ENCODE data around the gene AARS2. TPM values are rescaled to one million over a fixed set of nuclear protein-coding genes. Genes with fewer than 3 reads are reported as not detected.

Gene AARS2
- total RNA-seq, 4 donors from 2014 or later = 6.9 to 12.3 (median 7.6) TPM

DNA sequence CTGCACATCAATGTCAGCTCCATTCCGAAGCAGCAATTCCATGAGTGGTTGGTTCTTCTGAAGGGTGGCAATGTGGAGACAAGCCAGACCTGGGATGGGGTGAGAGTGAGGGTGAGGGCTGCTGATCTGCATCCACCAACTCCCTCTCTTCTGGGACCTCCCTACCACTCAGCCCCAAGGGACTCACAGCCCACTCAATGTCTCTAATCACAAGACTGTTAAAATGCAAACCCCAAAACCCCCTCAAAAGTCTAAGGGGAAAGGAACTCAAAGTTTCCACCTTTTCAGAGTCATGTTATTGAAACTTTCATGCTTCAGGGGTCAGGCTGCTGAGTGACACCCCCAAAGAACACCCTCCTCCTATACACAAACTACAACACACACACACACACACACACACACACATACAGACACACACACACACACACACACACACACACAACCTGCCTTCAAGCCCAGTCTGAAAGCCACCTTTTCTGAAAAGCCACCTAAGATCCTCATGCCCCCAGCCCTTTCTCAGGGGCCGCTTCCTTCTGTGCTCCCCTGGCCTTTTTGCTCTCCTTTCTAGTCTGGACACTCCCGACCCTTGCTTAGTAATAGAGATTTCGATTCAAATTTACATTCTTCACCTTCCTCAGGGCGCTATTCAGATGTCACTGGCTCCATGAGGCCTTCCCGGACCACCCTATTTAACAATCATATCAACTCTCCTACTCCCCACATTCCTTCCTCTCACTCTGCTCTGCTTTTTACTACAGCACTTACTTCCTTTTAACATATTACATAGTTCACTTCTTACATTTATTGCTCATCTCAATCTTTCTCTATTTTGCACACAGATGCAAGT lies 52.5 kb downstream of the AARS2 start:
- DNase-seq (ENCODE audit: low spot score) (no peak), ATAC-seq (ENCODE audit: low FRiP score) (no peak)
- TF ChIP-seq CTCF (IDR thresholded peaks at IDR 0.05) = no peak

DNA sequence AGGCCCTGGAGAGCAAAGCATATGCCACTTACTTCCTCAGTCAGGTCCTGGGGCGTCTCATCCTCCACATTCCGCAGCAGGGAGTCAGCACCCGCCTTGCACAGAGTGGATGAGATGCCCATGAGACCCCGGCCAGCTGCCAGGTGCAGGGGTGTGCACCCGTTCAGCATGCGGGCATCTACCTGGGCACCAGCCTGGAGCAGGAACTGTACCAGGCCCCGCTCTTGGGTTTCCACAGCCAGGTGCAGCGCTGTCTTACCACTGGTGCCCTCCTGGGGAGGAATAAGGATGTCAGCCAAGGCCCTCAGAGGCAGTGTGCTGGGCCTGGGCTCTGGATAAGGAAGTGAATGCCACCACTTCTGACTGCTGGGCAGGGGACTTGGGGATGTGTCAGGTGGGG lies 53.1 kb downstream of the AARS2 start:
- no peak for TF ChIP-seq CTCF (IDR thresholded peaks at IDR 0.05)
- no peak for ATAC-seq (ENCODE audit: low FRiP score)
- DNase-seq (ENCODE audit: low spot score) = no peak

DNA sequence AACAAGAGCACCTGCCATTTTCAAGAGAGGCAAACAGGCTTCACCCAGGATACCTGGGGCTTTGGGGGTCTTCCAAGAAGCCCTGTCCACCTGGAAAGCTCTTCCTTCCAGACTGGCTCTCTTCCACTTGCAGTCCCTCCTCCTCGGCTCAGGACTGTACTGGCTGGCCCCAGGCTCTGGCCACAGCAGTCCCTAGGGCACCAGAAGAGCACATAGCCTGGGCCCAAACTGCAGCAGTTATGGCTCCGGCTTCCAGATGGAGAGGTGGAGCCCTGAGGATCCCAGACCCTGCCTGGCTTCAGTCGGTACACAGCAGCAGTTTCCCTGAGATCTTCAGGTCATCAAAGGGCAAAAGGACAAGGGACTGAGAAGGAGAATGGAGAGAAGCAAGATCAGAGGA lies 54.2 kb downstream of the AARS2 start:
- no peak for ATAC-seq (ENCODE audit: low FRiP score)
- no peak for TF ChIP-seq CTCF (IDR thresholded peaks at IDR 0.05)
- DNase-seq (ENCODE audit: low spot score) = no peak

DNA sequence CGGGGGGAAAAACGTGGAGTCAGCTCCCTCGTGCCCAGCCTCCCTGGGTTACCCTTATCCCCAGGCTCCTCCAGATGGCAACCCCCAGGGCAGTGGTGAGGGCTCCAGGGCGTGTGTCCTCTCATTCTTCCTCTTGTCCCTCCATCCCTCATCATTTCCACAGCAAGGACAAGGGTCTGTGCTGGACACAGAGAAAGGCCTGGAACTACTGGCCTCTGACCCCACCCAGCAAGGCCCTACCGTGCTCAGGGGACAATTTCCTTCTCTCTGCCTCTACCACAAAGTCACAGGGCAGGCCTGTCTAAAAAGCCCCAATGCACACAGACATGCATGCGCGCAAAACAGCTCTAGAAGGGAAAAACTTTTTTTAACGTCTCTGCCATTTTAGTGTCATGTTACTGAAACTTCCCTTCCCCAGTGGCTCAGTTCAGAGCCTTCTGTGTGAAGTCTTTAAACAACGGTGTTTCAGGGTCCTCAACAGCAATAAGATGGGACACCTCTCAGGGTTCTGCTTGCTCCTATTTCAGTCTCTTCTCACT lies 54.8 kb downstream of the AARS2 start:
- no peak for TF ChIP-seq CTCF (IDR thresholded peaks at IDR 0.05)
- ATAC-seq (ENCODE audit: low FRiP score) (no peak), DNase-seq (ENCODE audit: low spot score) (no peak)

DNA sequence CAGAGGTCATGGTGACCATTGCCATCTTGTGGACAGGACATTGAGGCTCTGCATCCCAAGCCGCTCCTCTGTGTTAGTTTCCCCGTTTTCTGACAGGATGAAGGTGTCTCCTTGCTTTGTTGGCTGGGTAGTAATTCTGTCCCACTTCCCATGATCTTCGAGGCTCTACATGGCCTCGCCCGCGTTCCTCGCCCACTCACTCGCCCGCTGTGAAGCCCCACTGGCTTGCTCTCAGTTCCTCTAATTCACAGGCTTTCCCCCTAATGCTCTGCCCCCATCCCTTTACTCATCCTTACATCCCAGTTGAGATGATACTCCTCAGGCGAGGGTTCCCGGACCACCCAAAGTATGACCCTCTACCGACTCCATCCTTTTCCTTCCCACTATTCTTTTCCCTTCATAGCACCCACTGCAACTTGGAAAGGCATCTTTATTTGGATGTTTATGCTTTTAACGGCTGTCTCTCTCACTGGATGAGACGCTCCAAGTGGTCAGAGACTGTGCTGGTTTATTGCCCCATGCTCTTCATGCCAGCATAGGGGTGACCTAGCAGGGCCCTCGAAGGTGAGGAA lies 55.3 kb downstream of the AARS2 start:
- DNase-seq (ENCODE audit: low spot score) (no peak), ATAC-seq (ENCODE audit: low FRiP score) (no peak)
- TF ChIP-seq CTCF (IDR thresholded peaks at IDR 0.05) = no peak

- peak in 1 of 3 donors; percentile 51 for TF ChIP-seq CTCF (IDR thresholded peaks at IDR 0.05)
- DNase-seq (ENCODE audit: low spot score) (no peak), ATAC-seq (ENCODE audit: low FRiP score) (peak; percentile 73)
These were observed 56.0 kb downstream of the AARS2 start, which contains the start of gene SLC35B2 for GRCh38 chr6:44257025-44257752. Gene SLC35B2 (minus strand): TSS chr6:44257528. CDS start chr6:44257410, 118 bp downstream.

Data from omental fat pad (tissue), 4 donors.